ENCODE data around the gene CLCA4.
"Not testable (repeated sequence)": the region's sequence is repeated elsewhere in the genome, so short reads cannot be mapped to it uniquely, and the experiment has no call there.

The CLCA4 gene

GRCh38 chr1:86552376-86552775 lies 5.5 kb downstream of the CLCA4 start:
- H3K4me1 Mint-ChIP-seq (ENCODE audit: low read depth): no peaks in the 10 kb centered on the region
- no peaks in the 10 kb centered on the region for H3K27me3 Mint-ChIP-seq
- H3K4me3 Mint-ChIP-seq: no peak overlapping the region
- no peak overlapping the region for H3K27ac Mint-ChIP-seq
- intact Hi-C loops (cut with micrococcal nuclease): no loop called here
- no peaks in the 10 kb centered on the region for H3K36me3 Mint-ChIP-seq (ENCODE audit: low read depth)
- peaks cover 47% of the 10 kb centered on the region for H3K9me3 Mint-ChIP-seq

GRCh38 chr1:86557739-86558138 lies 10.9 kb downstream of the CLCA4 start:
- H3K27ac Mint-ChIP-seq: no peak overlapping the region

GRCh38 chr1:86563849-86564248 lies 17.0 kb downstream of the CLCA4 start:
- intact Hi-C loops (cut with micrococcal nuclease): no loop called here
- Mint-ChIP-seq H3K36me3 (ENCODE audit: low read depth) (no peaks in the 10 kb centered on the region), H3K27me3 (no peaks in the 10 kb centered on the region), H3K9me3 (peaks cover 13% of the 10 kb centered on the region), H3K27ac (no peak overlapping the region), H3K4me3 (no peak overlapping the region), H3K4me1 (ENCODE audit: low read depth) (no peaks in the 10 kb centered on the region)

More at GRCh38 chr1:86557739-86558138, 10.9 kb downstream of the CLCA4 start:
- H3K9me3 Mint-ChIP-seq: peaks cover 56% of the 10 kb centered on the region
- H3K36me3 Mint-ChIP-seq (ENCODE audit: low read depth): no peaks in the 10 kb centered on the region
- intact Hi-C loops (cut with micrococcal nuclease): no loop called here
- H3K4me3 Mint-ChIP-seq: no peak overlapping the region
- H3K4me1 Mint-ChIP-seq (ENCODE audit: low read depth): no peaks in the 10 kb centered on the region
- H3K27me3 Mint-ChIP-seq: no peaks in the 10 kb centered on the region

GRCh38 chr1:86567341-86567740 lies 20.5 kb downstream of the CLCA4 start:
- intact Hi-C loops (cut with micrococcal nuclease): no loop called here
- no peaks in the 10 kb centered on the region for H3K9me3 Mint-ChIP-seq

GRCh38 chr1:86567878-86568277 lies 21.0 kb downstream of the CLCA4 start:
- Mint-ChIP-seq H3K9me3 (no peaks in the 10 kb centered on the region), H3K27ac (no peak overlapping the region), H3K4me1 (ENCODE audit: low read depth) (no peaks in the 10 kb centered on the region), H3K36me3 (ENCODE audit: low read depth) (no peaks in the 10 kb centered on the region), H3K27me3 (no peaks in the 10 kb centered on the region), H3K4me3 (no peak overlapping the region)
- intact Hi-C loops (cut with micrococcal nuclease): no loop called here

More at GRCh38 chr1:86567341-86567740, 20.5 kb downstream of the CLCA4 start:
- Mint-ChIP-seq H3K27me3 (no peaks in the 10 kb centered on the region), H3K4me3 (no peak overlapping the region), H3K36me3 (ENCODE audit: low read depth) (no peaks in the 10 kb centered on the region), H3K27ac (no peak overlapping the region), H3K4me1 (ENCODE audit: low read depth) (no peaks in the 10 kb centered on the region)

- Mint-ChIP-seq H3K4me3 (no peak overlapping the region), H3K4me1 (ENCODE audit: low read depth) (no peaks in the 10 kb centered on the region), H3K36me3 (ENCODE audit: low read depth) (no peaks in the 10 kb centered on the region), H3K27ac (no peak overlapping the region), H3K9me3 (no peaks in the 10 kb centered on the region), H3K27me3 (no peaks in the 10 kb centered on the region)
- intact Hi-C loops (cut with micrococcal nuclease): no loop called here
Measured at GRCh38 chr1:86573763-86574484, 27.0 kb downstream of the CLCA4 start.

- Mint-ChIP-seq H3K9me3 (no peaks in the 10 kb centered on the region), H3K27ac (no peak overlapping the region), H3K4me3 (no peak overlapping the region), H3K27me3 (no peaks in the 10 kb centered on the region), H3K4me1 (ENCODE audit: low read depth) (no peaks in the 10 kb centered on the region), H3K36me3 (ENCODE audit: low read depth) (no peaks in the 10 kb centered on the region)
- intact Hi-C loops (cut with micrococcal nuclease): no loop called here
Measured at GRCh38 chr1:86581231-86581630, 34.4 kb downstream of the CLCA4 start.

- Mint-ChIP-seq H3K27me3 (no peaks in the 10 kb centered on the region), H3K9me3 (no peaks in the 10 kb centered on the region), H3K36me3 (ENCODE audit: low read depth) (no peaks in the 10 kb centered on the region), H3K4me3 (no peak overlapping the region), H3K4me1 (ENCODE audit: low read depth) (no peaks in the 10 kb centered on the region), H3K27ac (no peak overlapping the region)
- intact Hi-C loops (cut with micrococcal nuclease): no loop called here
Measured at GRCh38 chr1:86582161-86582560, 35.3 kb downstream of the CLCA4 start.

- Mint-ChIP-seq H3K27me3 (no peaks in the 10 kb centered on the region), H3K27ac (no peak overlapping the region), H3K36me3 (ENCODE audit: low read depth) (no peaks in the 10 kb centered on the region), H3K4me1 (ENCODE audit: low read depth) (no peaks in the 10 kb centered on the region), H3K4me3 (no peak overlapping the region), H3K9me3 (no peaks in the 10 kb centered on the region)
- intact Hi-C loops (cut with micrococcal nuclease): no loop called here
Measured at GRCh38 chr1:86583032-86583431, 36.2 kb downstream of the CLCA4 start.

- intact Hi-C loops (cut with micrococcal nuclease): no loop called here
- H3K27me3 Mint-ChIP-seq: no peaks in the 10 kb centered on the region
- H3K4me3 Mint-ChIP-seq: no peak overlapping the region
- no peaks in the 10 kb centered on the region for H3K4me1 Mint-ChIP-seq (ENCODE audit: low read depth)
- no peak overlapping the region for H3K27ac Mint-ChIP-seq
- no peaks in the 10 kb centered on the region for H3K36me3 Mint-ChIP-seq (ENCODE audit: low read depth)
- H3K9me3 Mint-ChIP-seq: no peaks in the 10 kb centered on the region
Measured at GRCh38 chr1:86583593-86583992, 36.7 kb downstream of the CLCA4 start.

GRCh38 chr1:86594284-86594770 lies 47.4 kb downstream of the CLCA4 start:
- Mint-ChIP-seq H3K4me3 (no peak overlapping the region), H3K4me1 (ENCODE audit: low read depth) (no peaks in the 10 kb centered on the region), H3K27me3 (no peaks in the 10 kb centered on the region), H3K27ac (no peak overlapping the region), H3K36me3 (ENCODE audit: low read depth) (no peaks in the 10 kb centered on the region), H3K9me3 (peaks cover 19% of the 10 kb centered on the region)
- intact Hi-C loops (cut with micrococcal nuclease): no loop called here

GRCh38 chr1:86596224-86596623 lies 49.3 kb downstream of the CLCA4 start:
- no peak overlapping the region for H3K4me3 Mint-ChIP-seq
- no peaks in the 10 kb centered on the region for H3K27me3 Mint-ChIP-seq
- no peak overlapping the region for H3K27ac Mint-ChIP-seq
- no peaks in the 10 kb centered on the region for H3K36me3 Mint-ChIP-seq (ENCODE audit: low read depth)
- intact Hi-C loops (cut with micrococcal nuclease): no loop called here
- H3K4me1 Mint-ChIP-seq (ENCODE audit: low read depth): no peaks in the 10 kb centered on the region
- peaks cover 19% of the 10 kb centered on the region for H3K9me3 Mint-ChIP-seq

GRCh38 chr1:86596741-86597290 lies 49.9 kb downstream of the CLCA4 start:
- H3K9me3 Mint-ChIP-seq: peaks cover 19% of the 10 kb centered on the region
- H3K27ac Mint-ChIP-seq: no peak overlapping the region
- intact Hi-C loops (cut with micrococcal nuclease): no loop called here
- no peak overlapping the region for H3K4me3 Mint-ChIP-seq
- no peaks in the 10 kb centered on the region for H3K36me3 Mint-ChIP-seq (ENCODE audit: low read depth)
- H3K4me1 Mint-ChIP-seq (ENCODE audit: low read depth): no peaks in the 10 kb centered on the region
- no peaks in the 10 kb centered on the region for H3K27me3 Mint-ChIP-seq

- H3K27me3 Mint-ChIP-seq; H3K4me3 Mint-ChIP-seq; H3K27ac Mint-ChIP-seq; H3K36me3 Mint-ChIP-seq (ENCODE audit: low read depth); H3K9me3 Mint-ChIP-seq; H3K4me1 Mint-ChIP-seq (ENCODE audit: low read depth); intact Hi-C loops (cut with micrococcal nuclease): not testable (repeated sequence)
Measured at GRCh38 chr1:86606080-86606479, 59.2 kb downstream of the CLCA4 start.

GRCh38 chr1:86616433-86616832 lies 69.6 kb downstream of the CLCA4 start:
- Mint-ChIP-seq H3K4me1 (ENCODE audit: low read depth) (peaks cover 14% of the 10 kb centered on the region), H3K36me3 (ENCODE audit: low read depth) (no peaks in the 10 kb centered on the region), H3K27me3 (no peaks in the 10 kb centered on the region), H3K4me3 (no peak overlapping the region), H3K27ac (no peak overlapping the region), H3K9me3 (peaks cover 49% of the 10 kb centered on the region)
- intact Hi-C loops (cut with micrococcal nuclease): no loop called here
